Activated naive CD8-positive, alpha-beta T cell (primary cell): ENCODE data around the gene SYNE1.

Experiments used
- H3K27ac Mint-ChIP-seq: one replicate; pipeline ENCODE4 v1.8.0; 2021; ENCODE audit warnings: mixed read lengths
- H3K27me3 Mint-ChIP-seq: one replicate; pipeline ENCODE4 v1.8.0; 2021; ENCODE audit warnings: mixed read lengths
- H3K36me3 Mint-ChIP-seq: one replicate; pipeline ENCODE4 v1.8.0; 2021; ENCODE audit warnings: mixed read lengths
- H3K4me1 Mint-ChIP-seq: one replicate; pipeline ENCODE4 v1.8.0; 2021; ENCODE audit warnings: low read depth, mixed read lengths
- H3K4me3 Mint-ChIP-seq: one replicate; pipeline ENCODE4 v1.8.0; 2021; ENCODE audit warnings: mild to moderate bottlenecking, mixed read lengths
- H3K9me3 Mint-ChIP-seq: one replicate; pipeline ENCODE4 v1.8.0; 2021; ENCODE audit warnings: low read depth, mixed read lengths

The SYNE1 gene

DNA sequence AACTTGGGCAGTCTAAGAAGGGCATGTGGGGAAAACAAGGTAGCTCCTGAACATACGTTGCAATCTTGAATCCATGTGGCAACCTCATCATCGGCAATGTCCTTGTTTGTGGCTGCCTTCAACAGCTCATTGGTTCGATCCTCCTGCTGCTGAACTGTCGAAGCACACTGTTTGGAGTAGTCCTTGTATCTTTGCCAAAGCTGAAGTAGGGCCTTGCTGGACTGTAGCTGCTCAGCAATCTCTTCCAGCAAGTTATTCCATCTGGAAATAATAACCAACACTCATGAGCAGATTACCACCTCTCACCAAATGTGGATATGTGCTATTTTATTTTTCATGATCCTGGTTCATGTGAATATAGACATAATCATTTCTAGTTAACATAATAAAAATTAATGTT, 416.4 kb downstream of the SYNE1 start:
- H3K36me3 Mint-ChIP-seq, result peaks cover 37% of the 10 kb centered on the region
- no peaks in the 10 kb centered on the region for H3K4me1 Mint-ChIP-seq
- H3K27ac Mint-ChIP-seq, result no peak overlapping the region
- no peak overlapping the region for H3K4me3 Mint-ChIP-seq
- peaks cover 6% of the 10 kb centered on the region for H3K9me3 Mint-ChIP-seq
- no peaks in the 10 kb centered on the region for H3K27me3 Mint-ChIP-seq

DNA sequence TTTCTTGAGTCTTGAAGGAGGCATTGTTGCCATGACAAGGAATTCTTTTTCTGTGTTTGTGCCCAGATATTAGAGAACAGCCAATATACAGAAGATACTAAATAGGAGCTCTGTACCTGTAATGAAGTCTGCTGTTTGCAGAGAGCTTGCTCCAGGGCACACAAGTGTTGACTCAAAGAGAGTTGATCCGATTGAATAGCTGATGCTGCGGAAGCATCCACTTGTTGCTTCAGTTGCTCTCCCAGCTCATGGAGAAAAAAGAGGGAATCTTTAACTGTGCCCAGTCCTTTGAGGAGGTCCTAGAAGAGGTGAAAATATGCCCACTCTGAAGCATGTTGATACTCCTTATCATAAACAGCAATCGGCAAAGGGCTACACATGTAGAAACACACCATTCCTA, 418.3 kb downstream of the SYNE1 start:
- H3K4me3 Mint-ChIP-seq, result no peak overlapping the region
- H3K9me3 Mint-ChIP-seq, result peaks cover 6% of the 10 kb centered on the region
- H3K27me3 Mint-ChIP-seq, result no peaks in the 10 kb centered on the region

DNA sequence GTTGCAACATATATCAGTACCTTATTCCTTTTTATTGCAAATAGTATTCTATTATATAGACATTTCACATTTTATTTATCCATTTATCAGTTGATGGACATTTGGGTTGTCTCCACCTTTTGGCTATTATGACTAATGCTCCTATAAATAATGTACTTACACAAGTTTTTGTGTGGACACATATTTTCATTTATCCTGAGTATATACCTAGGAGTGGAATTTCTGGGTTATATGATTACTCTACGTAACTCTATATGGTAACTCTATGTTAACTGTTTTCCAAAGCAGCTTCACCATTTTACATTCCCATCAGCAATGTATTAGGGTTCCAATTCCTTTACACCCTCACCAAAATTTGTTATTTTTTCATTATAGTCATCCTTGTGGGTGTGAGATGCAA, 424.7 kb downstream of the SYNE1 start:
- H3K36me3 Mint-ChIP-seq, result peaks cover 19% of the 10 kb centered on the region
- H3K27me3 Mint-ChIP-seq, result no peaks in the 10 kb centered on the region
- no peak overlapping the region for H3K27ac Mint-ChIP-seq
- no peaks in the 10 kb centered on the region for H3K9me3 Mint-ChIP-seq
- no peak overlapping the region for H3K4me3 Mint-ChIP-seq
- H3K4me1 Mint-ChIP-seq, result no peaks in the 10 kb centered on the region

More for the DNA sequence above, 418.3 kb downstream of the SYNE1 start:
- Mint-ChIP-seq H3K36me3 (peaks cover 37% of the 10 kb centered on the region), H3K27ac (no peak overlapping the region), H3K4me1 (no peaks in the 10 kb centered on the region)

DNA sequence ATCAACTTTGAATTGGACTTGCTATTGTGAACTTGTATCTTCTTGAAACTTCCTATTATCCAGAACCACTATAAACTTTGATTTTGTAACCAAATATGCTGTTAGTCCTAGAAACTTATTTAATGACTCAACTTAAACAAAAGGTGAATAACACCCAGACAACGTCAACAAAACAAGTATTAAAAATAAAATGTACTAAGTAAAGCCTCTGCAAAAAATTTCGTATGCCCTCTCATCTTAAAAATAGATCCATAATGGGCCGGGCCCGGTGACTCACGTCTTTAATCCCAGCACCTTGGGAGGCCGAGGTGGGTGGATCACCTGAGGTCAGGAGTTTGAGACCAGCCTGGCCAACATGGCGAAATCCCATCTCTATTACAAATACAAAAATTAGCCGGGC, 428.0 kb downstream of the SYNE1 start:
- Mint-ChIP-seq H3K9me3 (no peaks in the 10 kb centered on the region), H3K4me1 (peaks cover 2% of the 10 kb centered on the region), H3K36me3 (peaks cover 22% of the 10 kb centered on the region), H3K4me3 (no peak overlapping the region), H3K27me3 (no peaks in the 10 kb centered on the region), H3K27ac (no peak overlapping the region)

DNA sequence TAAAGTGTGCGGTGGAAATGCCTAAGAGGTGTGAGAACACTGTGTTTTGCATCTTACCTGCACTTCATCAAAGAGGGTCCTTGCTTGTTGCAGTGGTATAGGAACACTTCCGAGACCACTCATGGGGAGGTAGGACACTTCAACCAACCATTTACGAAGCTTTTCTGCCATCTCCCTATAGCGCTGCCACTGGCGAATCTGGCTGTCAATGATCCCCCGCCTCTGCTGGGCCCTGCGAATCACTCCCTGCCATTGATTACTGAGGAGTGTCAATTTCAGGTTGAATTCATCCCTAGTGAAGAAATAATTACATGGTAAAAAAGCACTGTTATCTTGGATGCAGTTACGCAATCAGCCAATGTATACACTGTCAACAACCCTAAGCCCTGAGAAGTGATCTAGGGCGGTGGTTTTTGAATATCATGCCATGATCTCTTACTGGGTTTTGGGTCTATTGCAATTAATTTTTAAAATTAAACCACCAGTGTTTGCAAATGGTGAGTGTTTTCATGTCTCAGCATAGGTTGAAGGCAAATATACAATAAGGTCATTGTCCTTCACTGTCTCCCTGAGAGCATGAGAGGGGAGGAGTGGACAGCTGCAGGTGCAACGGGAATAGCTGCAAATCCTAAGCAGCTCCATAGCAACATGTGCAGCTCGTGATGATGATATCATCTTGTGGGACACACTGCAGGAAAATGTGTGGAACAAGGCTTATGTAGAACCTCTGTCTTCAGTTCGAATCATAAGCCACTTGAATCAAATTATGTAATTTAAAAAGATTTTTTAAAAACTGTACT, 429.0 kb downstream of the SYNE1 start:
- H3K36me3 Mint-ChIP-seq, result peaks cover 26% of the 10 kb centered on the region
- H3K27ac Mint-ChIP-seq, result peak overlapping the region; percentile 16
- no peaks in the 10 kb centered on the region for H3K27me3 Mint-ChIP-seq
- peaks cover 2% of the 10 kb centered on the region for H3K4me1 Mint-ChIP-seq
- H3K9me3 Mint-ChIP-seq, result no peaks in the 10 kb centered on the region
- H3K4me3 Mint-ChIP-seq, result no peak overlapping the region

DNA sequence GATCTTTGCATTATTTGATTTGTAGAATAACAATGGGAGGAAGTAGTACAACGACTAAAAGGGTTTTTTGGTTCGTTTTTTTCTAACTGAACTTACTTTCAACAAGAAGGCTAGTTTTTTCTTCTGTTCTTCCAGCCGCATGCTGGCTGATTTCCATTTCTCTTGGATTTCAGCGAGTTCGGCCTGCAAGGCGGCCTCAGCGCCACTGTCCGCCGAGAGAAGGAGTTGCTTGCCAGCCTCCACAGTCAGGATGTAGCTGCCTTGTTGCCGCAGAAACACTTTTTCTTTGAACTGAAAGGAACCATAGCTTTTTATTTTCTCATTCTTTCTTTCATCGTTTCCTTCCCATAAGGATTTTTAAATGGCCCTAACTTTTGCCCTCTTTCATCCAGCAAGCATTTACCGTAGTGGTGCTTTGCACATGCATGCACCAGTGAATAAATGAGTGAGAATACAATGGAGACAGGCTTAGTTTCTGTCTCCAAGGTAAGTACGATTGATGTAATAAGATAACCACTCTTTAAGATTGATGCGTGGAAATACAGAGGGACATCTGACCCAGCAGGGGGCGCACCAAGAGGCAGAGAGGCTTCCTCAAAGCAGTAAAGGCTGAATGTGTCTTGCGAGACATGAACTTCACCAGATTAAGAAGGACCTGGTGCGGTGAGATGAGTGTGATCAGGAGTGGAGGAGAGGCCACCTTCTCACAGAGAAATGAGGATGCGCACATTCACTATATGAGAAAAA, 430.9 kb downstream of the SYNE1 start:
- Mint-ChIP-seq H3K27ac (no peak overlapping the region), H3K9me3 (no peaks in the 10 kb centered on the region), H3K4me3 (no peak overlapping the region), H3K36me3 (peaks cover 28% of the 10 kb centered on the region), H3K27me3 (no peaks in the 10 kb centered on the region), H3K4me1 (peaks cover 2% of the 10 kb centered on the region)

DNA sequence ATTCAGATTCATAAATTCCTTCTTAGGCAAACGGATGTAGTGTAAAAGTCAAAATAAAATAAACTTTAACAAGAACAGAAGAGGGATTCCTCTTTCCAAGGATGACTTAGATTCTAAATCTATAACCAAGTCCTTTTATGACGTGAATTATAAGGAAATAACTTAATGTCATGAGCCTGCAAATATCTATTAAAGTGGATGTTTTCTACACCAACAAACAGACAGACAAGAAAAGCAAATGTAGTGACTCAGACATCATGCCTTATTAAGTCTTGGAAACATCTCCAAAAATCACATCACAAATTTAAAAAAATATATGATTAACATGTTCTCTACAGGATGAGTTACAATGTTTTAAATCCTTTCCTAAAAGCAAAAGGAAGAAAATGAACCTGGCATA, 432.6 kb downstream of the SYNE1 start:
- Mint-ChIP-seq H3K36me3 (peaks cover 32% of the 10 kb centered on the region), H3K9me3 (no peaks in the 10 kb centered on the region), H3K27ac (no peak overlapping the region), H3K27me3 (no peaks in the 10 kb centered on the region), H3K4me1 (peaks cover 2% of the 10 kb centered on the region), H3K4me3 (no peak overlapping the region)

DNA sequence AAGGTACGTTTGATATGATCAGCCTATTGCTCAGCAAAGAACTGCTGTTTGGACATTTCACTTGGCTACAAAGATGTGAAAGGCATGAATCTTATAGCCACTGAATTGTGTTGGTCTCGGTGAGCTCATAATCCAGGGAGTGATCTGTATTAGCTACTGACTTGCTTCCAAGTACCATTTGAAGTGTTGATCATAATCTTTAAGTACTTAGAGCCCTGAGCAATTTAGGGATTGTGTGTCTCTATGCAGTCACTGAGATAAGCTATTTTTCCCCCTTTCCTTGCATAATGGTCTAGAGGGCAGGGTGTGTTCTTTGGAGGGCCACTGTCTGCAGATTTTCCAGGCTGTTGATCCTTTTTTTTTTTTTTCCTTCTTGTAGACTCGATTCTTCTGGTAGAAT, 436.0 kb downstream of the SYNE1 start:
- Mint-ChIP-seq H3K9me3 (no peaks in the 10 kb centered on the region), H3K27ac (no peak overlapping the region), H3K27me3 (no peaks in the 10 kb centered on the region), H3K4me3 (no peak overlapping the region), H3K4me1 (peaks cover 9% of the 10 kb centered on the region), H3K36me3 (peaks cover 39% of the 10 kb centered on the region)

DNA sequence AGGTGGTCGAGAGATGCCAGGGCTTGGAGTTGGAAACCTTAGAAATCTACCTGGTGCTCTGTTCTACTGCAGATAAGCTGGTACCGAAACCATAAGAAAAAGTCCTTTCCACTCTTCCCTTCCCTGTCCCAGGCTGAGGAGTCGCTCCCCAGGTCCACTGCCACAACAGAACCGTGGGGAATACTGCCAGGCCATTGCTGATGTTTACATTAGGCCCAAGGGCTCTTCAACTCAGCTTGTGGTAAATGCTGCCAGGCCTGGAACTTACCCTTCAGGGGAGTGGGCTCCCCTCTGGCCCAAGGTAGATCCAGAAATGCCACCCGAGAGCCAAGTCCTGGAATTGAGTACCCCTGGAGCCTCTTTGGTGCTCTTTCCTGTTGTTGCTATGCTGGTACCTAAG, 441.3 kb downstream of the SYNE1 start:
- Mint-ChIP-seq H3K4me3 (no peak overlapping the region), H3K4me1 (peaks cover 9% of the 10 kb centered on the region), H3K27ac (no peak overlapping the region), H3K36me3 (peaks cover 46% of the 10 kb centered on the region), H3K27me3 (no peaks in the 10 kb centered on the region), H3K9me3 (peaks cover 17% of the 10 kb centered on the region)

DNA sequence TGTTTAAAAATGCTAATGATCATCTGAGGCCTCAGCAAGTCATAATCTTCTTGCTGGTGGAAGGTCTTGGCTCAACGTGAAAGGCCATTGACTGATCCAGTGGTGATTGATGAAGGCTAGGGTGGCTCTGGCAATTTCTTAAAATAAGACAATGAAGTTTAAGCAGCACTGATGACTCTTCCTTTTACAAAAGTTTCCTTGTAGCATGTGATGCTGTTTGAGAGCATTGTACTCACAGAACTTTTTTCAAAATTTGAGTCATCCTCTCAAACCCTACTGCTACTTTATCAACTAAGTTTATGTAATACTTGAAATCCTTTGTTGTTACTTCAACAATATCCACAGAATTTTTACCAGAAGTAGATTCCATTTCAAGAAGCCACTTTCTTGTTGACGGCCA, 447.4 kb downstream of the SYNE1 start:
- no peak overlapping the region for H3K4me3 Mint-ChIP-seq
- H3K4me1 Mint-ChIP-seq, result peaks cover 45% of the 10 kb centered on the region

DNA sequence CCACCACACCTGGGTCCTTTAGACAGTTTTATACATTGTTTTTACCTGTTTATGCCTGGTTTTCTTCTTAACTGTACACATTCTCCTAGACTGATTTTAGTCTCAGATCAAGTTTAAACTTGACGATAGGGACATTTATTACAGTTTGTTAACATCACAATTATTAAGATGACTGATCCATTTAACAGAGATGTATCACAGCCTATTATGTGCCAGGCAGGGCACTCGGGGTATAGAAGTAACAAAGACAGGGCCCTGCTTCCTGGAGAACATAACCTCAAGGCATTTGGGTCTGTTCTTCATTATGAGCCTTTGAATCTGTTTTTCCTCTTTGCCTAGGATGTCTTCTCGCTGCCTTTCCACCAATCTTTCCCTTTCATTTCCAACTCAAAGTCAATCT, 449.2 kb downstream of the SYNE1 start:
- Mint-ChIP-seq H3K4me3 (no peak overlapping the region), H3K27ac (peak overlapping the region; percentile 79), H3K27me3 (no peaks in the 10 kb centered on the region), H3K9me3 (peaks cover 18% of the 10 kb centered on the region), H3K36me3 (peaks cover 23% of the 10 kb centered on the region), H3K4me1 (peaks cover 62% of the 10 kb centered on the region)

More for the DNA sequence above, 447.4 kb downstream of the SYNE1 start:
- H3K27ac Mint-ChIP-seq, result peak overlapping the region; percentile 61
- H3K36me3 Mint-ChIP-seq, result peaks cover 29% of the 10 kb centered on the region
- H3K27me3 Mint-ChIP-seq, result no peaks in the 10 kb centered on the region
- peaks cover 20% of the 10 kb centered on the region for H3K9me3 Mint-ChIP-seq

DNA sequence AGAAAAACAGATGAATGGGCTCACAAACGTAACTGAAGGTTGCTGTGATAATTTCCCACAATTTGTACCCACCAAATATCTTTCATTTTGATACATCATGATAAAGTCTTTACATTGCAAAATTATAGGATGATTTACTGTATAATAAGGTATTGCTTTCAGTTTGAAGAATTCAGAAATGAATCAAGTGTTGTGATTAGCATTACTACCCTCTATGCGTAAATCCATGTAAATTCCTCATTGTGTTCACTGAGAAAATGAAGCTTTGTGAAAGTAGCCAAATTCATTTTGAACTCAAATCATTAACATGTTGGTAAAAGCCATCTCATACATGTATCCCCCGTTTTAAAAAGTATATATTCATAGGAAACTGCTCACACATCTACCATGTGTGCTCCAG, 450.3 kb downstream of the SYNE1 start:
- peak overlapping the region; percentile 79 for H3K27ac Mint-ChIP-seq
- peaks cover 16% of the 10 kb centered on the region for H3K36me3 Mint-ChIP-seq
- H3K27me3 Mint-ChIP-seq, result no peaks in the 10 kb centered on the region
- peak overlapping the region; percentile 22 for H3K4me3 Mint-ChIP-seq
- peaks cover 73% of the 10 kb centered on the region for H3K4me1 Mint-ChIP-seq
- peaks cover 11% of the 10 kb centered on the region for H3K9me3 Mint-ChIP-seq

DNA sequence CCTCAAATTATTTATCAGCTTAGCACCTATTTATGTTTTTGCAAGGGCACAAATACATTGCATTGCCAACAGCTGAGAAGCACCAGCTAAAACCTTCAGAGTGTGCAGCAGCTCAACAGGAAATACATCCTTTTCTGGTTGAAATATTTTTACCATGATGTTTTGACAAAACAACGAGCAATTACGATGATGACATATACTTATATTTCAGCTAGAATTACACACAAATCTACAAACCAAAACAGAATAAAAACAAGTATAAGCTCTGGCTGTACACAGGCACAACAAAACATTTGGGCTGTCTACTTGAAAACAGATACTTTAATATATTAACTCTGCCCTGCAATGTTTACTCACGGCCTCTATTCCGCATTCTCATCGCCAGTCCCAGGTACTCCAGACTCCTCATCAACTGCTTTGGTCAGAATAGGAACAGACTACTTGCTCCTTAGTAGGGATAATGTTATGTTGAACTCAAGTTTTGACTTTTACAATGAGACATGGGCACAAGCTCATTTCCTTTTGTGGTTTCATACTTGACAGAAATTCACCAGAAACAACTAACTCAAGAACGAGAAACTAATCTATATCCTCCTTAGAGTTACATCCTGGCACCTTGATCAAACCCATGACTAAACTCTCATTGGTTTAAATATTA, 452.1 kb downstream of the SYNE1 start:
- H3K9me3 Mint-ChIP-seq, result no peaks in the 10 kb centered on the region
- peaks cover 83% of the 10 kb centered on the region for H3K4me1 Mint-ChIP-seq
- H3K4me3 Mint-ChIP-seq, result peak overlapping the region; percentile 94
- H3K27me3 Mint-ChIP-seq, result no peaks in the 10 kb centered on the region
- peak overlapping the region; percentile 96 for H3K27ac Mint-ChIP-seq
- peaks cover 20% of the 10 kb centered on the region for H3K36me3 Mint-ChIP-seq

DNA sequence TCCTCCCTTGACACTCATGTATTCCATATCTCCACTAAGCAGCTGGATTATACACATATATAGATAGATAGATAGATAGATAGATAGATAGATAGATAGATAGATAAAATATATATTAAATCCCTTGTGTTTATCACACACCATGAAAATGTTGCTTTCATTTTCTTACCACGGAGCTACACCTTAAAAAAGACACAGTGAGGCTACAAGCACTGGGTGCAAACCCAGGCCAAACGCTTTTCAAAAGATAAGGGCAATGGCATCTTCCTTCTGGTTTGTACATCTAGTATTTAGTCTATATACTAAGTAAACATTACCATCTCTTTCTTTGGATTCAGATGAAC, 452.6 kb downstream of the SYNE1 start:
- Mint-ChIP-seq H3K27ac (peak overlapping the region; percentile 96), H3K9me3 (no peaks in the 10 kb centered on the region), H3K27me3 (no peaks in the 10 kb centered on the region), H3K36me3 (peaks cover 21% of the 10 kb centered on the region), H3K4me1 (peaks cover 80% of the 10 kb centered on the region), H3K4me3 (peak overlapping the region; percentile 94)

DNA sequence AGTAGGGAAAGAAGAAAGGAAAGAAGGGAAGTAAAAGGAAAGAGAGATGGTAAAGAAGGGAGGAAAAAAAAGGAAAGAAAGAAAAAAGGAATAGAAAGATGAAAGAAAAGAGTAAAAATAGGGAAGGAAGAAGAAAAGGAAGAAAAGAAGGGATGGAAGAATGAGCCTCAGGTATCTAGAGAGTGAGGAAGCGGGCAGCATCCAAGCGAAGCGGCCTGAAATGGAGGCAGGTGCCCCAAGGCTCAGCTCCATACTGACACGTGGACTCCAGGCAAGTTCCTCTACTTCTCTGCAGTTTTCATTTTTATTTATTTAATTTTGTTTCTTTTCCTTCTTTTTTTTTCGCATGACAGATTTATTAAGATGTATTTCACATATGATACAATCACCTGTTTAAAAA, 456.6 kb downstream of the SYNE1 start:
- H3K4me3 Mint-ChIP-seq, result no peak overlapping the region
- no peaks in the 10 kb centered on the region for H3K27me3 Mint-ChIP-seq
- H3K9me3 Mint-ChIP-seq, result no peaks in the 10 kb centered on the region
- peaks cover 56% of the 10 kb centered on the region for H3K4me1 Mint-ChIP-seq
- H3K27ac Mint-ChIP-seq, result peak overlapping the region; percentile 7
- peaks cover 13% of the 10 kb centered on the region for H3K36me3 Mint-ChIP-seq
